Natural killer cell (primary cell): ENCODE results near the gene IFT20. TPM values are rescaled to one million over a fixed set of nuclear protein-coding genes. Genes with fewer than 3 reads are reported as not detected.

ENCODE experiments used
- ATAC-seq, 3 donors: fragments of 150-1000 bp in 2 of 3; fragments of 200-7000 bp in 1 of 3; cut with Tn5 transposase; 1 replicate in 1 of 3; 2 replicates in 2 of 3; pipeline ENCODE4 v1.10.0; 2021; ENCODE audit warnings: mild to moderate bottlenecking in 2 of 3, moderate library complexity in 2 of 3
- DNase-seq, 2 donors: peaks; one replicate each; pipeline versions ENCODE4 v3.0.0 to v3.0.0-alpha.2; 2013 to 2021; ENCODE audit warnings: mixed read lengths in 1 of 2
- H3K27ac ChIP-seq: one replicate; pipeline ENCODE4 v1.5.1; 2013; ENCODE audit warnings: mild to moderate bottlenecking, low read length
- H3K27me3 ChIP-seq: one replicate; pipeline ENCODE4 v1.6.1; 2013; ENCODE audit warnings: low read length; ENCODE audit not compliant: control insufficient read depth, insufficient read depth
- H3K36me3 ChIP-seq: one replicate; pipeline ENCODE4 v1.6.1; 2013; ENCODE audit warnings: low read length; ENCODE audit not compliant: control insufficient read depth, insufficient read depth
- H3K4me1 ChIP-seq: one replicate; pipeline ENCODE4 v1.6.1; 2013; ENCODE audit warnings: low read length; ENCODE audit not compliant: control insufficient read depth, insufficient read depth
- H3K4me3 ChIP-seq: one replicate; pipeline ENCODE4 v1.5.1; 2013; ENCODE audit warnings: low read length
- H3K9me3 ChIP-seq: one replicate; pipeline ENCODE4 v1.6.1; 2013; ENCODE audit warnings: low read length; ENCODE audit not compliant: control insufficient read depth, insufficient read depth
- H3K27ac Mint-ChIP-seq, 2 donors: one replicate each; pipeline ENCODE4 v1.8.0; 2022; ENCODE audit warnings: mild to moderate bottlenecking in 2 of 2, mixed read lengths in 2 of 2, moderate library complexity in 1 of 2
- H3K27me3 Mint-ChIP-seq, 2 donors: one replicate each; pipeline ENCODE4 v1.8.0; 2022; ENCODE audit warnings: low read depth in 2 of 2, mixed read lengths in 2 of 2
- H3K36me3 Mint-ChIP-seq: one replicate; pipeline ENCODE4 v1.8.0; 2022; ENCODE audit warnings: mixed read lengths
- H3K4me1 Mint-ChIP-seq, 2 donors: one replicate each; pipeline ENCODE4 v1.8.0; 2022; ENCODE audit warnings: mixed read lengths in 2 of 2
- H3K4me3 Mint-ChIP-seq: one replicate; pipeline ENCODE4 v1.8.0; 2022; ENCODE audit warnings: mild to moderate bottlenecking, moderate library complexity, mixed read lengths
- H3K9me3 Mint-ChIP-seq, 2 donors: one replicate each; pipeline ENCODE4 v1.8.0; 2022; ENCODE audit warnings: mixed read lengths in 2 of 2
- WGBS: methylation state at CpG from one replicate; pipeline ENCODE4 v1.1.7; 2013; ENCODE audit warnings: missing lambda C conversion rate; ENCODE audit not compliant: insufficient coverage; 5-methylcytosine and 5-hydroxymethylcytosine counted together
- intact Hi-C: fragments of 100-400 bp; cut with micrococcal nuclease; formaldehyde crosslinking; loops from one replicate; pipeline ENCODE4 v1.14.2; 2022
- total RNA-seq, 4 donors: library from RNA; stranded (reverse); fragments of 120-200 nt in 1 of 4; gene quantifications; one replicate each; pipeline versions ENCODE4 v1.2.3 to v1.2.4, GENCODE V29; 2013 to 2022
- TF ChIP-seq, protein P1 (sequence below): fragments of 200-600 bp; IDR thresholded peaks from one replicate; pipeline ENCODE4 v1.8.0; 2022; ENCODE audit warnings: antibody characterized with exemption

IFT20 gene
- total RNA-seq, 3 donors from 2014 or later (not counting 1 experiment from before 2014, with no cell fraction given), result 50.0 to 109 (median 68.6) TPM

DNA sequence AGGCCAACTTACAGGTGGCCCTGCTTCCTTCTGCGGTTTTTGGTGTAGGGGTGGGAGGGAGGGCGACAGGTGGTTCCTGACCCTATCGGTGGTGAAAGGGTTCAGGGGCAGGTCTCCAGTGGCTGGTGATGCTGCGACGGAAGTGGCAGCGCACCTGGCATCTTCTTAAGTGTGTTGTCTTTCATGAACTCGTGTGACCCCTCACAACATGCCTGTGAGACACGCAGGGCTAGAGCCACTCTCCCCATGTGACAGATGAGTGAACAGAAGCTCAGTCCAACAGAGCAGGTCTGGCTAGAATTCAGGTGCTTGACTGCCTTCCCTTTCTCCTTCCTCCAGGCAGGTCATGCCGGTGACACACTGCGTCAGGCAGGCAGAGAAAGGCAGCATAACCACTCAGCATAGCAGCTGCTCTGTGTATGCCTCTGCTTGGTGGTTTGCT, 8.2 kb upstream of the IFT20 start:
- H3K4me1 ChIP-seq, result no peaks in the 10 kb centered on the region
- H3K4me1 Mint-ChIP-seq, result peaks cover 0 to 2% of the 10 kb centered on the region in 2 donors
- intact Hi-C loops, result no loop called here
- ATAC-seq, result no peak
- no peak overlapping the region for H3K27ac ChIP-seq
- DNase-seq, result no peak
- no peak overlapping the region for H3K27ac Mint-ChIP-seq
- H3K36me3 ChIP-seq, result peaks cover 70% of the 10 kb centered on the region
- no peaks in the 10 kb centered on the region for H3K9me3 Mint-ChIP-seq
- TF ChIP-seq, protein P1, sequence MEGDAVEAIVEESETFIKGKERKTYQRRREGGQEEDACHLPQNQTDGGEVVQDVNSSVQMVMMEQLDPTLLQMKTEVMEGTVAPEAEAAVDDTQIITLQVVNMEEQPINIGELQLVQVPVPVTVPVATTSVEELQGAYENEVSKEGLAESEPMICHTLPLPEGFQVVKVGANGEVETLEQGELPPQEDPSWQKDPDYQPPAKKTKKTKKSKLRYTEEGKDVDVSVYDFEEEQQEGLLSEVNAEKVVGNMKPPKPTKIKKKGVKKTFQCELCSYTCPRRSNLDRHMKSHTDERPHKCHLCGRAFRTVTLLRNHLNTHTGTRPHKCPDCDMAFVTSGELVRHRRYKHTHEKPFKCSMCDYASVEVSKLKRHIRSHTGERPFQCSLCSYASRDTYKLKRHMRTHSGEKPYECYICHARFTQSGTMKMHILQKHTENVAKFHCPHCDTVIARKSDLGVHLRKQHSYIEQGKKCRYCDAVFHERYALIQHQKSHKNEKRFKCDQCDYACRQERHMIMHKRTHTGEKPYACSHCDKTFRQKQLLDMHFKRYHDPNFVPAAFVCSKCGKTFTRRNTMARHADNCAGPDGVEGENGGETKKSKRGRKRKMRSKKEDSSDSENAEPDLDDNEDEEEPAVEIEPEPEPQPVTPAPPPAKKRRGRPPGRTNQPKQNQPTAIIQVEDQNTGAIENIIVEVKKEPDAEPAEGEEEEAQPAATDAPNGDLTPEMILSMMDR, result no peak
- no peaks in the 10 kb centered on the region for H3K27me3 Mint-ChIP-seq
- H3K4me3 ChIP-seq, result no peak overlapping the region
- WGBS, result 78% methylated on average over 10 of the region's 10 CpGs
- no peaks in the 10 kb centered on the region for H3K27me3 ChIP-seq
- no peaks in the 10 kb centered on the region for H3K36me3 Mint-ChIP-seq
- no peak overlapping the region for H3K4me3 Mint-ChIP-seq
- no peaks in the 10 kb centered on the region for H3K9me3 ChIP-seq

GRCh38 chr17:28342313-28342712, 7.0 kb upstream of the IFT20 start:
- DNase-seq (no peak), ATAC-seq (no peak)
- Mint-ChIP-seq H3K4me3 (no peak overlapping the region), H3K27me3 (no peaks in the 10 kb centered on the region), H3K36me3 (no peaks in the 10 kb centered on the region), H3K4me1 (peaks cover 1 to 12% of the 10 kb centered on the region in 2 donors), H3K9me3 (no peaks in the 10 kb centered on the region), H3K27ac (no peak overlapping the region)
- H3K36me3 ChIP-seq, result peaks cover 59% of the 10 kb centered on the region
- no peak overlapping the region for H3K27ac ChIP-seq
- intact Hi-C loops, result no loop called here
- H3K4me1 ChIP-seq, result no peaks in the 10 kb centered on the region
- H3K4me3 ChIP-seq, result no peak overlapping the region
- H3K9me3 ChIP-seq, result no peaks in the 10 kb centered on the region
- TF ChIP-seq, protein P1, result no peak
- 97% methylated on average over 14 of the region's 14 CpGs for WGBS
- H3K27me3 ChIP-seq, result no peaks in the 10 kb centered on the region

- Mint-ChIP-seq H3K9me3 (no peaks in the 10 kb centered on the region), H3K27ac (no peak overlapping the region), H3K4me1 (peaks cover 8 to 18% of the 10 kb centered on the region in 2 donors), H3K27me3 (no peaks in the 10 kb centered on the region), H3K36me3 (no peaks in the 10 kb centered on the region), H3K4me3 (no peak overlapping the region)
- DNase-seq, result no peak
- Histone ChIP-seq H3K4me3 (no peak overlapping the region), H3K9me3 (no peaks in the 10 kb centered on the region), H3K36me3 (peaks cover 51% of the 10 kb centered on the region), H3K27ac (no peak overlapping the region), H3K27me3 (no peaks in the 10 kb centered on the region), H3K4me1 (peaks cover 2% of the 10 kb centered on the region)
- WGBS, result 95% methylated on average over 11 of the region's 11 CpGs
- intact Hi-C loops, result no loop called here
- ATAC-seq, result no peak
- TF ChIP-seq, protein P1, result no peak
Observed at GRCh38 chr17:28341516-28341915, 6.2 kb upstream of the IFT20 start.

GRCh38 chr17:28340374-28340773, 5.1 kb upstream of the IFT20 start:
- Histone ChIP-seq H3K9me3 (no peaks in the 10 kb centered on the region), H3K27me3 (no peaks in the 10 kb centered on the region), H3K36me3 (peaks cover 40% of the 10 kb centered on the region), H3K27ac (no peak overlapping the region), H3K4me1 (peaks cover 10% of the 10 kb centered on the region), H3K4me3 (no peak overlapping the region)
- Mint-ChIP-seq H3K4me1 (peaks cover 12 to 27% of the 10 kb centered on the region in 2 donors), H3K36me3 (no peaks in the 10 kb centered on the region), H3K27me3 (no peaks in the 10 kb centered on the region), H3K4me3 (no peak overlapping the region), H3K27ac (no peak overlapping the region), H3K9me3 (no peaks in the 10 kb centered on the region)
- intact Hi-C loops, result no loop called here
- no peak for ATAC-seq
- TF ChIP-seq, protein P1, result no peak
- WGBS, result 93% methylated on average over 6 of the region's 6 CpGs
- DNase-seq, result no peak
